Muscle of leg (tissue), 11 donors: ENCODE results near the gene TEC. TPM values are rescaled to one million over a fixed set of nuclear protein-coding genes. Genes with fewer than 3 reads are reported as not detected.
"Not testable (repeated sequence)": the region's sequence is repeated elsewhere in the genome, so short reads cannot be mapped to it uniquely, and the experiment has no call there.

Experiments used
- DNase-seq: peaks from one replicate; pipeline ENCODE4 v3.0.0; 2013
- H3K27ac ChIP-seq: one replicate; pipeline ENCODE4 v1.5.1; 2013; ENCODE audit warnings: mild to moderate bottlenecking, low read length, control low read depth
- H3K27me3 ChIP-seq: one replicate; pipeline ENCODE4 v1.6.1; 2013; ENCODE audit warnings: low read length; ENCODE audit not compliant: control insufficient read depth, insufficient read depth
- H3K36me3 ChIP-seq: one replicate; pipeline ENCODE4 v1.6.1; 2013; ENCODE audit warnings: low read length; ENCODE audit not compliant: control insufficient read depth, insufficient read depth
- H3K4me1 ChIP-seq: one replicate; pipeline ENCODE4 v1.6.1; 2013; ENCODE audit warnings: low read length; ENCODE audit not compliant: control insufficient read depth, insufficient read depth
- H3K4me3 ChIP-seq: one replicate; pipeline ENCODE4 v1.5.1; 2013; ENCODE audit warnings: low read length, control low read depth
- H3K9me3 ChIP-seq: replicated peaks from 2 replicates; pipeline ENCODE4 v1.6.1; 2013; ENCODE audit warnings: low read depth, low read length; ENCODE audit not compliant: control insufficient read depth
- WGBS: methylation state at CpG from one replicate; pipeline ENCODE4 v1.1.5; 2013; ENCODE audit warnings: missing lambda C conversion rate; ENCODE audit not compliant: insufficient coverage; 5-methylcytosine and 5-hydroxymethylcytosine counted together
- polyA plus RNA-seq, 8 donors: library from polyadenylated mRNA; unstranded; fragments of 120-200 nt; gene quantifications; one replicate each; pipeline versions ENCODE4 v1.2.1 to v1.2.3, GENCODE V29; 2013; ENCODE audit warnings: inconsistent platforms in 1 of 8, low replicate concordance in 1 of 8; ENCODE audit not compliant: insufficient read length in 8 of 8, insufficient read depth in 1 of 8
- total RNA-seq: library from RNA; stranded (reverse); fragments of 120-200 nt; gene quantifications from one replicate; pipeline ENCODE4 v1.2.4, GENCODE V29; 2013

TEC gene
- total and polyA plus RNA-seq, 9 donors, result 0.23 to 1.3 (median 0.57) TPM

DNA sequence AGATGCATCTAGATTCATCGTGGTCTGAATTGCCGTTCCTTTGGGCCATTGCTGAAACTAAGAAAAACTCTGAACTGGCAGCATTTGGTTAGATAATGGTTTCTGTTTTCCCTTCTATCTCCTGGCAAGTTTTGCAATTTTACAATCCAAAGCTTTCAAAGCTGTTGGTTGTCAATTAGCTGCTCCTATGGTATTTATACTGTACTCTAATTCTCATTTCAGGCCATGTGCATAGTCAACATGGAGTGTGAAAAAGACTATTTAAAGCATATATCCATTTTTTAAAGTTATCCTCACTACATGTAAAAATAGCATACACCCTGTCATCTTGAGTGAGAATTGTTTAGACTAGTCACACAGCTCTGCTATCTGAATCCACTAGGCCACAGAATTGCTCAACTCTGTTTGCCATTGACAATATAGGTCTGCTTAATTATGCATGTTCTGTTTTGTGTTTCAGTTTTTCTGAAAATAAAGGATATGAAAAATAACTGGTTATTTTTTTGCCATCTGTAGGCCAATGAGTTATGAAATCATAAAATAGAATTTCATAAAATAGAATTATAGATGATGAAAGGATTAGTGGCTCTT is 27.7 kb upstream of the TEC start:
- Histone ChIP-seq H3K27ac (no peak overlapping the region), H3K4me1 (no peaks in the 10 kb centered on the region)
- no CpG with 5 or more reads among the region's 2 CpGs for WGBS

DNA sequence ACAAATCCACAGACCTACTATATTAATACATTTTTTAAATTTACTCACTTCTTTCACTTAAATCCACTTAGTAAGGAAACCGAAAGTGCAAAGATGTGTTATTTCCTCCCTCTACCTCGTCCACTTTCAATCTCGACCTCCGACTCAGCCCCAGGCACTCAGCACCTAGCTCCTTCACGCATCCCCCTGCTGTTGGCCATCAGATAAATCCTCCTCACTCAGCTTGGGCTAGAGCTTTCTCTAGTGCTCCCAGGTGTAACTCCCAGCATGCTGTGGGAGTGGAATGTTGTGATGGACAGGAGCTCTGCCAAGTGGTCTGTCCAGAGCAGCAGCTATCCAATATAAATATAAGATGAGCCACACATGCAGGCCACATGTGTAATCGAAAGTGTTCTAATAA is 26.7 kb upstream of the TEC start:
- Histone ChIP-seq H3K27me3 (no peaks in the 10 kb centered on the region), H3K9me3 (no peaks in the 10 kb centered on the region), H3K36me3 (no peaks in the 10 kb centered on the region), H3K4me1 (no peaks in the 10 kb centered on the region), H3K27ac (no peak overlapping the region), H3K4me3 (no peak overlapping the region)
- DNase-seq, result no peak
- WGBS, result 74% methylated on average over 2 of the region's 6 CpGs

More for the DNA sequence above, 27.7 kb upstream of the TEC start:
- no peak for DNase-seq
- H3K9me3 ChIP-seq, result no peaks in the 10 kb centered on the region
- no peak overlapping the region for H3K4me3 ChIP-seq
- no peaks in the 10 kb centered on the region for H3K36me3 ChIP-seq
- no peaks in the 10 kb centered on the region for H3K27me3 ChIP-seq

DNA sequence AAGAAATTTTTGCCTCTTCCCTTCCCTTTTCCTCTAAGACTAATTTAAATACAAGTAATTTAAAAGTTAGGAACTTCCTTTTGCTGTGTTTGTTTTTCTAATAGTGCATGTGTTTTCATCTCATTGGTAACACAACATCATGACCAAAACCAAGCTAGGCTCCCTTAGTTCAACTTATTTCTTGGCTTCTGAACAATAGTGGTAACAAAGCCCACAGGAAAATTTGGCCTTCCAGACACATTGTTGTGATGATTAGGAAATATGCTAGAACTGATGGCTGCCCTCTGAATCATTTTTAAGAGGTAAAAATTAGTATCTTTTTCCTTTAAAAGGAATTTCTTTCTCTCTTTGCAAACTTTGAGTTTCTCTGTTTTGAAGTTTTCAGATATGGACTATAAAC is 25.5 kb upstream of the TEC start:
- no peak overlapping the region for H3K4me3 ChIP-seq
- H3K27ac ChIP-seq, result no peak overlapping the region
- H3K27me3 ChIP-seq, result no peaks in the 10 kb centered on the region
- no peaks in the 10 kb centered on the region for H3K4me1 ChIP-seq
- DNase-seq, result no peak
- H3K9me3 ChIP-seq, result no peaks in the 10 kb centered on the region
- no peaks in the 10 kb centered on the region for H3K36me3 ChIP-seq

DNA sequence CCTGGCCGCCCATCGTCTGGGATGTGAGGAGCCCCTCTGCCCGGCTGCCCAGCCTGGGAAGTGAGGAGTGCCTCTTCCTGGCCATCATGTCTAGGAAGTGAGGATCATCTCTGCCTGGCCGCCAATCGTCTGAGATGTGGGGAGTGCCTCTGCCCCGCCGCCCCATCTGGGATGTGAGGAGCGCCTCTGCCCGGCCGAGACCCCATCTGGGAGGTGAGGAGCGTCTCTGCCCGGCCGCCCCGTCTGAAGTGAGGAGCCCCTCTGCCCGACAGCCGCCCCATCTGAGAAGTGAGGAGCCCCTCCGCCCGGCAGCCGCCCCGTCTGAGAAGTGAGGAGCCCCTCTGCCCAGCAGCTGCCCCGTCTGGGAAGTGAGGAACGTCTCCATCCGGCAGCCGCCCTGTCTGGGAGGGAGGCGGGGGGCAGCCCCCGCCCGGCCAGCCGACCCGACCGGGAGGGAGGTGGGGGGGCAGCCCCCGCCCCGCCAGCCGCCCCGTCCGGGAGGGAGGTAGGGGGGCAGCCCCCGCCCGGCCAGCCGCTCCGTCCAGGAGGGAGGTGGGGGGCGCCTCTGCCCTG is 22.7 kb upstream of the TEC start:
- H3K36me3 ChIP-seq, DNase-seq, H3K27me3 ChIP-seq, H3K4me1 ChIP-seq, H3K9me3 ChIP-seq, H3K27ac ChIP-seq, H3K4me3 ChIP-seq: not testable (repeated sequence)
- 95% methylated on average over 18 of the region's 40 CpGs for WGBS

DNA sequence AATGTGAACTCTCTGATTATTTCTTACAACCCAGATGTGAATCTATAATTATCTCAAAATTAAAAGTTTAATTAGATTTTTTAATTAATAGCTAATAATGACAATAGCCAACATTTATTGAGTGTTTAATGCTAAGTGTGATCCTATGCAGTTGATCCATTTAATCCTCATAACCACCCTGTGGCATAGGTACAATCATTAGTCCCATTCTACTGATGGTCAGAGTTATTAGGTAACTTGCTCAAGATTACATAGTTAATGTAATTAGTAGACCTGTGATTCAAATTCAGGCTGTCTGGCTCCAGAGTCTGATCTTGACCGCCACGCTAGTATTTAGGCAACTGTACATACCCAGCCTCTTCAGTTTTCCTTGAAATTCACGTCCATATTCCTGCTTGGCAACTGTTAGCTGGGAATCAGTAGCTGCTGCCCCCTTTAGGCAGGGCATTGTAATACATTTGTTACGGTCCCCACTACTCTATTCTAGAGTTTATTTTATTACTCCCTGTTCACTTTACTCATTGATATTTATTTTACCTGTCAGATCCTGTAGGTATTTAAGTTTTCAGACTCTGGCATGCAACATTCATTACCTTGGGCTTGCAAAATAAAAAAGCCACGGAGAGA is 20.6 kb upstream of the TEC start:
- Histone ChIP-seq H3K27me3 (no peaks in the 10 kb centered on the region), H3K4me3 (no peak overlapping the region), H3K9me3 (no peaks in the 10 kb centered on the region), H3K4me1 (no peaks in the 10 kb centered on the region), H3K27ac (no peak overlapping the region), H3K36me3 (no peaks in the 10 kb centered on the region)
- DNase-seq, result no peak
- 68% methylated on average over 3 of the region's 5 CpGs for WGBS

DNA sequence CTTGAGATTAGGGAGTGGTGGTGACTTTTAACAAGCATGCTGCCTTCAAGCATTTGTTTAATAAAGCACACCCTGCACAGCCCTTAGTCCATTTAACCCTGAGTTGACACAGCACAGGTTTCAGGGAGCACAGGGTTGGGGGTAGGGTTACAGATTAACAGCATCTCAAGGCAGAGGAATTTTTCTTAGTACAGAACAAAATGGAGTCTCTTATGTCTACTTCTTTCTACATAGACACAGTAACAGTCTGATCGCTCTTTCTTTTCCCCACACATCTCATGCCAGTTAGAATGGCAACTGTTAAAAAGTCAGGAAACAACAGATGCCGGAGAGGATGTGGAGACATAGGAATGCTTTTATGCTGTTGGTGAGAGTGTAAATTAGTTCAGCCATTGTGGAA is 16.4 kb upstream of the TEC start:
- no CpG with 5 or more reads among the region's 2 CpGs for WGBS
- H3K27ac ChIP-seq, H3K36me3 ChIP-seq, DNase-seq, H3K9me3 ChIP-seq, H3K27me3 ChIP-seq, H3K4me3 ChIP-seq, H3K4me1 ChIP-seq: not testable (repeated sequence)

DNA sequence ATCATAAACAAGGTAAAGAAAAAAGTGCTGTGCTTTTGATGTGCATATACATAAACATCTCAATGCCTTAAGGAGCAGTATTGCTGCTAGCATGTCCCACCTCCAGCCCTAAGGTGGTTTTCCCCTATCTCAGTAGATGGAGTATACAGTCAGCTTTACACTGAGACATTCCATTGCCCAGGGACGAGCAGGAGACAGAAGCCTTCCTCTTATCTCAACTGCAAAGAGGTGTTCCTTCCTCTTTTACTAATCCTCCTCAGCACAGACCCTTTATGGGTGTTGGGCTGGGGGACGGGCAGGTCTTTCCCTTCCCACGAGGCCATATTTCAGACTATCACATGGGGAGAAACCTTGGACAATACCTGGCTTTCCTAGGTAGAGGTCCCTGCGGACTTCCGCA is 16.0 kb upstream of the TEC start:
- not testable (repeated sequence) for H3K4me1 ChIP-seq, H3K9me3 ChIP-seq, DNase-seq, H3K36me3 ChIP-seq, H3K27ac ChIP-seq, H3K27me3 ChIP-seq, H3K4me3 ChIP-seq
- WGBS, result no CpG with 5 or more reads among the region's 5 CpGs

DNA sequence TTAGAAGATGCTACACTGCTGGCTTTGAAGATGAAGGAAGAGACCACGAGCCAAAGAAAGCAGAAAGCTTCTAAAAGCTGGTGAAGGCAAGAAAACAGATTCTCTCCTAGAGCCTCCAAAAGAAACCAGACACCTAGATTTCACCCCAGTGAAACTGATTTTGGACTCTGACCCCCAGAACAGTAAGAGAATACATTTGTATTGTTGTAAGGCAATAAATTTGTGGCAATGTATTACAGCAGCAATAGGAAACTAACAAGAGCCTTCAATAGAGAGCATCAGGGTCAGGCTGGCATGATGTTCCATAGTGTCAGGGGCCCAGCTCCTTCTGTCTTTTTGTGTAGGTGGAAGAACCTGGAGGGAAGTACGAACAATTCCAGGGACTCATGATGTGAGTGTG is 6.0 kb upstream of the TEC start:
- no CpG with 5 or more reads among the region's 2 CpGs for WGBS

DNA sequence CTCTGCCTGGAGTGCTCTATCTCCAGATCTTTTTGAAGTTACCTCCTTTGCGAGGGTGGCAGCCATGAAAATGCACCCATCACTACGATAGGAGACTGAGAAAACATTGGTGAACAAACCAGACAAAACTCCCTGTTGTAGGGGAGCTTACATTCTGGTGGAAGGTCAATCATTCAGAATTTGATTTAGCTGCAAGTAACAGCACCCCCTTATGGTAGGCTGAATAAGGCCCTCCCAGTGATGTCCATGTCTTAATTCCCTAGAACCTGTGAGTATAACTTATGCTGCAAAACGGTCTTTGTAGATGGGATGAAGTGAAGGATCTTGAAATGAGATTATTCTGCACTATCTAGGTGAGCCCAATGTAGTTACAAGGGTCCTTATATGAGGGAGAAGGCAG is 5.6 kb upstream of the TEC start:
- no peaks in the 10 kb centered on the region for H3K9me3 ChIP-seq
- no peak overlapping the region for H3K27ac ChIP-seq
- no peaks in the 10 kb centered on the region for H3K27me3 ChIP-seq
- no peak for DNase-seq
- H3K36me3 ChIP-seq, result no peaks in the 10 kb centered on the region
- WGBS, result 40% methylated on average over 1 of the region's 3 CpGs
- no peaks in the 10 kb centered on the region for H3K4me1 ChIP-seq
- H3K4me3 ChIP-seq, result no peak overlapping the region

More for the DNA sequence above, 6.0 kb upstream of the TEC start:
- H3K4me1 ChIP-seq, result no peaks in the 10 kb centered on the region
- no peaks in the 10 kb centered on the region for H3K9me3 ChIP-seq
- H3K4me3 ChIP-seq, result no peak overlapping the region
- DNase-seq, result no peak
- no peak overlapping the region for H3K27ac ChIP-seq
- no peaks in the 10 kb centered on the region for H3K36me3 ChIP-seq
- H3K27me3 ChIP-seq, result no peaks in the 10 kb centered on the region

DNA sequence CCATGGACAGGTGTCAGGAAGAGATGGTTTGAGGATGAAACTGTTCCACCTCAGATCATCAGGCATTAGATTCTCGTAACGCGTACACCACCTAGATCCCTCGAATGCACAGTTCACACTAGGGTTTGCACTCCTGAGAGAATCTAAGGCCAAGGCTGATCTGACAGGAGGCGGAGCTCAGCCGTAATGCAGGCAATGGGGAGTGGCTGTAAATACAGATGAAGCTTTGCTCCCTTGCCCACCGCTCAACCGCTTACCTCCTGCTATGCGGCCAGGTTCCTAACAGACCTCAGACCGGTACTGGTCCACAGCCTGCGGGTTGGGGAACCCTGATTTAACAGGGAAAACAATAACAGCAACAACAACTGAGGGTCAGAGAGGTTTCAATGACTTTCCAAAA is 2.0 kb upstream of the TEC start:
- Histone ChIP-seq H3K27me3 (peaks cover 4% of the 10 kb centered on the region), H3K9me3 (no peaks in the 10 kb centered on the region), H3K36me3 (no peaks in the 10 kb centered on the region), H3K4me1 (peaks cover 4% of the 10 kb centered on the region), H3K27ac (no peak overlapping the region), H3K4me3 (no peak overlapping the region)
- no peak for DNase-seq
- WGBS, result 93% methylated on average over 5 of the region's 11 CpGs
